Endodermal cell (in vitro differentiated cells): Measurements from ENCODE around the gene RSRC1. TPM values are rescaled to one million over a fixed set of nuclear protein-coding genes. Genes with fewer than 3 reads are reported as not detected.
"Not testable (repeated sequence)": the region's sequence is repeated elsewhere in the genome, so short reads cannot be mapped to it uniquely, and the experiment has no call there.

ENCODE experiments used
- DNase-seq: peaks from one replicate; pipeline ENCODE4 v3.0.0-alpha.2; 2017
- H3K27ac ChIP-seq: 2 replicates; pipeline ENCODE4 v1.5.1; 2013; ENCODE audit warnings: mild to moderate bottlenecking, low read depth, low read length, moderate library complexity
- H3K27me3 ChIP-seq: 2 replicates; pipeline ENCODE4 v1.6.1; 2013; ENCODE audit warnings: mild to moderate bottlenecking, low read length, moderate library complexity; ENCODE audit not compliant: insufficient read depth, control insufficient read depth, poor library complexity, severe bottlenecking
- H3K36me3 ChIP-seq: 2 replicates; pipeline ENCODE4 v1.7.0; 2013; ENCODE audit warnings: mild to moderate bottlenecking, low read length, moderate library complexity; ENCODE audit not compliant: control insufficient read depth, insufficient read depth
- H3K4me1 ChIP-seq: one replicate; pipeline ENCODE4 v1.7.0; 2013; ENCODE audit warnings: low read length; ENCODE audit not compliant: control insufficient read depth, insufficient read depth
- H3K4me3 ChIP-seq: 2 replicates; pipeline ENCODE4 v1.5.1; 2013; ENCODE audit warnings: mild to moderate bottlenecking, low read length, moderate library complexity
- H3K9ac ChIP-seq: 2 replicates; pipeline ENCODE4 v1.6.1; 2013; ENCODE audit warnings: mild to moderate bottlenecking, low read length, moderate library complexity; ENCODE audit not compliant: poor library complexity, severe bottlenecking; ENCODE audit errors: extremely low read depth
- H3K9me3 ChIP-seq: 2 replicates; pipeline ENCODE4 v1.6.1; 2013; ENCODE audit warnings: mild to moderate bottlenecking, low read length, moderate library complexity; ENCODE audit not compliant: control insufficient read depth
- H3K27ac Mint-ChIP-seq: 2 replicates; pipeline ENCODE4 v1.8.0; 2020; ENCODE audit warnings: mixed read lengths
- H3K27me3 Mint-ChIP-seq: 2 replicates; pipeline ENCODE4 v1.8.0; 2021; ENCODE audit warnings: mild to moderate bottlenecking, mixed read lengths; ENCODE audit not compliant: insufficient read depth
- H3K36me3 Mint-ChIP-seq: 2 replicates; pipeline ENCODE4 v1.8.0; 2020; ENCODE audit warnings: low read depth, mixed read lengths
- H3K4me1 Mint-ChIP-seq: 2 replicates; pipeline ENCODE4 v1.8.0; 2020; ENCODE audit warnings: mixed read lengths
- H3K4me3 Mint-ChIP-seq: 2 replicates; pipeline ENCODE4 v1.8.0; 2020; ENCODE audit warnings: mild to moderate bottlenecking, moderate library complexity, mixed read lengths
- H3K9me3 Mint-ChIP-seq: 2 replicates; pipeline ENCODE4 v1.8.0; 2020; ENCODE audit warnings: mild to moderate bottlenecking, mixed read lengths
- CTCF ChIP-seq: fragments of 200-600 bp; sonication (generic); conservative IDR thresholded peaks from 2 replicates; pipeline ENCODE4 v1.5.0; 2021; ENCODE audit warnings: antibody characterized with exemption, mild to moderate bottlenecking
- WGBS, 2 experiments: methylation state at CpG; one replicate each; pipeline versions ENCODE4 v1.1.5 to v1.1.7; 2013; ENCODE audit warnings: missing lambda C conversion rate in 2 of 2, mixed read lengths in 1 of 2; ENCODE audit not compliant: insufficient coverage in 1 of 2, insufficient read length in 1 of 2; 5-methylcytosine and 5-hydroxymethylcytosine counted together
- total RNA-seq, 2 donors: library from RNA; stranded (reverse); fragmentation: NEBNext Ultra II Directional in 1 of 2; extraction: Animal tissue kit (Norgen Biotek cat#: 25700) in 1 of 2; gene quantifications; 2 replicates in 1 of 2; 3 replicates in 1 of 2; pipeline ENCODE4 v1.2.1, GENCODE V29; 2021

RSRC1 gene
- total RNA-seq, 2 donors from 2014 or later: 45.3 to 52.1 TPM

DNA sequence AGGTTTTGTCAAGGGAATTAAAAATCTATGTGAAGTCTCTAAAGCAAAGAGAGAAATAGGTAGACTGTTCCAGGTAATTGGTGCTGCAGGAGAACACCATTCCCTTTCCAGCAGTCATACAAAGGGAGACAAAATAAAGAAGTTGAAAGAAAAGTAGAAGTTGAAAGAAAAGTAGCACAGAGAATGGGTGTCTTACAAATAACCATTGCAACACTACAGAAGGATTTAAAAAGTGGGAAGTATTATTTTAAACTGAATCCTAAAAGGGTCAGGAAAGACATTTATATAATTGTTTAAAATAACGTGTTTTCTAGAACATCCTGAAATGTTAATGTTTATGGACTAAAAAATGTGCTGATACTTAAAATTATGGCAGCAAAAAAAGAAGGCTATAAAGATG is 223.8 kb downstream of the RSRC1 start:
- WGBS, 2 experiments: 90% methylated on average over 1 of the region's 1 CpG; no CpG with 5 or more reads in 1 of the 2 experiments
- TF ChIP-seq CTCF: no peak
- no peak overlapping the region for H3K27ac ChIP-seq
- no peak for DNase-seq
- Mint-ChIP-seq H3K4me3 (no peak overlapping the region), H3K9me3 (no peaks in the 10 kb centered on the region), H3K27me3 (no peaks in the 10 kb centered on the region), H3K4me1 (peaks cover 21% of the 10 kb centered on the region), H3K27ac (no peak overlapping the region), H3K36me3 (no peaks in the 10 kb centered on the region)
- H3K9ac ChIP-seq: no peak overlapping the region
- no peak overlapping the region for H3K4me3 ChIP-seq
- no peaks in the 10 kb centered on the region for H3K27me3 ChIP-seq
- H3K9me3 ChIP-seq: no peaks in the 10 kb centered on the region
- H3K4me1 ChIP-seq: no peaks in the 10 kb centered on the region
- no peaks in the 10 kb centered on the region for H3K36me3 ChIP-seq

DNA sequence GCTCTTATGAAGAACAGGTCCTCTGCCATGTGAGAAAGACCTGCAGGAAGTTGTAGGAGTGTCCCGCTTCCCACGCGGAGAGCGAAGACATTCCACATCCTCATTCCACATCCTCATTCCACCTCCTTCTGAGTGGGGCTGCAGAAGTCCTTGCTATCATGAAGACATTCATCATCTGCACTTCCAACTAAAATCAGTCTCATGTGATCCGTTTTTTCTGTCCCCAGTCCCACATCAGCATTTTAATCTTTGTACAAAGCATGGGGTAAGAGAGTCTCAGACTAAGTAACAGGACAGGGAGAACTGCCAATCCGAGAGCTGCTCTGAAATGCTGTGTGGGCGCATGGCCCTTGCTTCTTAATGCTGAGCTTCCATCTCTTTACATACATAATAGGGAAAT is 227.2 kb downstream of the RSRC1 start:
- H3K4me3 ChIP-seq: no peak overlapping the region
- H3K27ac ChIP-seq: no peak overlapping the region
- H3K9ac ChIP-seq: no peak overlapping the region
- no peak for TF ChIP-seq CTCF
- no peak overlapping the region for H3K4me3 Mint-ChIP-seq
- peaks cover 14% of the 10 kb centered on the region for H3K36me3 Mint-ChIP-seq
- H3K27me3 Mint-ChIP-seq: no peaks in the 10 kb centered on the region
- peaks cover 19% of the 10 kb centered on the region for H3K9me3 ChIP-seq
- H3K36me3 ChIP-seq: no peaks in the 10 kb centered on the region
- H3K9me3 Mint-ChIP-seq: peaks cover 21% of the 10 kb centered on the region
- H3K27me3 ChIP-seq: no peaks in the 10 kb centered on the region
- H3K27ac Mint-ChIP-seq: peak overlapping the region; percentile 70
- H3K4me1 Mint-ChIP-seq: peaks cover 12% of the 10 kb centered on the region
- no peak for DNase-seq
- WGBS, 2 experiments: 93 to 94% methylated on average over 5 to 7 of the region's 7 CpGs
- no peaks in the 10 kb centered on the region for H3K4me1 ChIP-seq

DNA sequence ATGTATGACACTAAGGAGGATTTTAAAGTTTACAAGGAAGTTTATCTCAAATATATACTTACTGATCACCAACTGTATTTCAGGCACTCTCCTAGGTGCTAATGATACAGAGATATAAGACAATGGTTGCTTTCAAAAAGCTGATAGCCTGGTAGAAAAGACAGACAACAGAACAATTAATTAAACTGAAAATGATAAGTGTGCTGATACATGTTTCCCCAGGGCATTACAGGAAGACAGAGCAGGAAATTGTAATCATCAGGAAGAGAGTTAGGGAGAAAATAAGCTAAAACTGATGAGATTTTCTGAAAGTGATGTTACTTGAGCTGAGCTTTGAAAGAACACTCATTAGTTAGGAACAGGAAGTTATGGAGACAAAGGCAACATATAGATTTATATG is 229.7 kb downstream of the RSRC1 start:
- no peak overlapping the region for H3K9ac ChIP-seq
- peaks cover 19% of the 10 kb centered on the region for H3K36me3 Mint-ChIP-seq
- H3K27ac ChIP-seq: no peak overlapping the region
- peaks cover 23% of the 10 kb centered on the region for H3K9me3 ChIP-seq
- no peak overlapping the region for H3K4me3 Mint-ChIP-seq
- no peaks in the 10 kb centered on the region for H3K27me3 ChIP-seq
- TF ChIP-seq CTCF: no peak
- DNase-seq: no peak
- H3K4me1 ChIP-seq: no peaks in the 10 kb centered on the region
- no peaks in the 10 kb centered on the region for H3K36me3 ChIP-seq
- H3K27me3 Mint-ChIP-seq: no peaks in the 10 kb centered on the region
- peaks cover 26% of the 10 kb centered on the region for H3K9me3 Mint-ChIP-seq
- H3K4me3 ChIP-seq: no peak overlapping the region
- peak overlapping the region; percentile 7 for H3K27ac Mint-ChIP-seq
- H3K4me1 Mint-ChIP-seq: peaks cover 12% of the 10 kb centered on the region

GRCh38 chr3:158340951-158341350 is 231.1 kb downstream of the RSRC1 start:
- H3K9me3 ChIP-seq: peaks cover 23% of the 10 kb centered on the region
- WGBS, 2 experiments: 96 to 100% methylated on average over 2 of the region's 2 CpGs
- not testable (repeated sequence) for H3K4me1 ChIP-seq, H3K4me3 Mint-ChIP-seq, H3K4me1 Mint-ChIP-seq, H3K36me3 ChIP-seq, H3K27ac Mint-ChIP-seq, H3K27me3 ChIP-seq, H3K27me3 Mint-ChIP-seq, H3K9ac ChIP-seq, H3K27ac ChIP-seq, DNase-seq, H3K4me3 ChIP-seq
- Mint-ChIP-seq H3K9me3 (peaks cover 26% of the 10 kb centered on the region), H3K36me3 (peaks cover 19% of the 10 kb centered on the region)
